HepG2 (cell line): ENCODE measurements around the gene SSBP4. TPM values are rescaled to one million over a fixed set of nuclear protein-coding genes. Genes with fewer than 3 reads are reported as not detected.

ENCODE experiments used
- CBX1 ChIP-seq: IDR thresholded peaks from one replicate; pipeline ENCODE4 v1.6.1; 2016; ENCODE audit warnings: antibody characterized with exemption, low read depth
- EED ChIP-seq: sonication (generic); formaldehyde crosslinking; IDR thresholded peaks from 2 replicates; pipeline ENCODE4 v1.5.0; 2020; ENCODE audit warnings: mild to moderate bottlenecking, missing genetic modification reagents
- HDAC6 ChIP-seq: fragments of 200-600 bp; sonication (generic); IDR thresholded peaks from 2 replicates; pipeline ENCODE4 v1.7.0; 2017; ENCODE audit warnings: mild to moderate bottlenecking, antibody characterized with exemption, low read length, low read depth
- HOXA7 ChIP-seq: sonication (generic); formaldehyde crosslinking; IDR thresholded peaks from 2 replicates; pipeline ENCODE4 v1.8.1; 2022; ENCODE audit warnings: mild to moderate bottlenecking, missing genetic modification reagents, moderate library complexity
- KMT2B ChIP-seq: IDR thresholded peaks from 2 replicates; pipeline ENCODE4 v1.6.1; 2016; ENCODE audit warnings: missing genetic modification reagents, missing compliant biosample characterization
- LCORL ChIP-seq, 2 experiments: fragments of 450-650 bp in 1 of 2; sonication (generic) in 1 of 2; formaldehyde crosslinking in 1 of 2; IDR thresholded peaks; 2 replicates each; pipeline versions ENCODE4 v1.5.0 to v1.6.1; 2017 to 2020; ENCODE audit warnings: antibody characterized with exemption in 1 of 2, missing genetic modification reagents in 1 of 2
- MAFG ChIP-seq: sonication (generic); formaldehyde crosslinking; IDR thresholded peaks from 2 replicates; pipeline ENCODE4 v1.5.1; 2020; ENCODE audit warnings: mild to moderate bottlenecking, missing genetic modification reagents
- MNT ChIP-seq: fragments of 450-650 bp; IDR thresholded peaks from 2 replicates; pipeline ENCODE4 v1.6.1; 2016
- RXRA ChIP-seq: sonication (generic); formaldehyde crosslinking; IDR thresholded peaks from 2 replicates; pipeline ENCODE4 v1.5.1; 2020; ENCODE audit warnings: missing genetic modification reagents
- SIN3B ChIP-seq: fragments of 150-350 bp; IDR thresholded peaks from 2 replicates; pipeline ENCODE4 v1.6.1; 2014; ENCODE audit warnings: low read length
- YY1 ChIP-seq: IDR thresholded peaks from 2 replicates; pipeline ENCODE4 v1.6.1; 2011; ENCODE audit warnings: low read length, low read depth, moderate library complexity, mild to moderate bottlenecking; ENCODE audit not compliant: insufficient read depth, insufficient replicate concordance
- ZNF121 ChIP-seq: sonication (generic); formaldehyde crosslinking; IDR thresholded peaks from 2 replicates; pipeline ENCODE4 v1.5.0; 2020; ENCODE audit warnings: mild to moderate bottlenecking, missing genetic modification reagents
- ZNF251 ChIP-seq: sonication (generic); formaldehyde crosslinking; IDR thresholded peaks from 2 replicates; pipeline ENCODE4 v1.9.0; 2021; ENCODE audit warnings: mild to moderate bottlenecking, missing genetic modification reagents
- ZNF350 ChIP-seq: sonication (generic); formaldehyde crosslinking; IDR thresholded peaks from 2 replicates; pipeline ENCODE4 v1.4.0; 2020; ENCODE audit warnings: mild to moderate bottlenecking, low read depth, missing genetic modification reagents, borderline replicate concordance
- ZNF407 ChIP-seq: sonication (generic); formaldehyde crosslinking; IDR thresholded peaks from one replicate; pipeline ENCODE4 v1.5.1; 2020; ENCODE audit warnings: mild to moderate bottlenecking, missing genetic modification reagents; ENCODE audit errors: not compliant biosample characterization
- ZNF737 ChIP-seq: sonication (generic); formaldehyde crosslinking; IDR thresholded peaks from 2 replicates; pipeline ENCODE4 v1.5.0; 2020; ENCODE audit warnings: missing genetic modification reagents, mild to moderate bottlenecking, borderline replicate concordance
- ZNF746 ChIP-seq: sonication (generic); formaldehyde crosslinking; IDR thresholded peaks from 2 replicates; pipeline ENCODE4 v1.8.0; 2022; ENCODE audit warnings: mild to moderate bottlenecking, missing genetic modification reagents
- ZNF790 ChIP-seq: sonication (generic); formaldehyde crosslinking; IDR thresholded peaks from 2 replicates; pipeline ENCODE4 v1.8.0; 2022; ENCODE audit warnings: missing genetic modification reagents, mild to moderate bottlenecking, borderline replicate concordance
- ZNF879 ChIP-seq: sonication (generic); formaldehyde crosslinking; IDR thresholded peaks from 2 replicates; pipeline ENCODE4 v1.8.1; 2023; ENCODE audit warnings: missing genetic modification reagents
- polyA plus RNA-seq, 8 experiments: library from polyadenylated mRNA; depleted of rRNA in 3 of 8; stranded (reverse) in 7 of 8; unstranded in 1 of 8; fragments of >200 nt; fragmentation: Illumina TruSeq in 4 of 8; extraction: Trizol in 4 of 8; gene quantifications; 2 replicates each; pipeline versions ENCODE4 v1.2.1 to v1.2.3, GENCODE V29; 2011 to 2016; ENCODE audit warnings: low read depth in 4 of 8, missing spikeins in 1 of 8, mixed read lengths in 1 of 8; ENCODE audit not compliant: insufficient read depth in 1 of 8
- total RNA-seq, 5 experiments: library from RNA; depleted of rRNA; stranded (reverse); fragments of >200 nt; fragmentation: Illumina TruSeq; extraction: Trizol; gene quantifications; 2 replicates each; pipeline ENCODE4 v1.2.3, GENCODE V29; 2016; ENCODE audit warnings: low read depth in 1 of 5
- TF ChIP-seq, protein P1 (sequence below): sonication (generic); formaldehyde crosslinking; conservative IDR thresholded peaks from 2 replicates; pipeline ENCODE4 v1.4.0; 2020; ENCODE audit warnings: missing genetic modification reagents

Gene SSBP4
- total and polyA plus RNA-seq, 2 of the 13 experiments (the other 11 are each of a cell fraction or from before 2014, with no cell fraction given) = 20.8 to 39.5 TPM

DNA sequence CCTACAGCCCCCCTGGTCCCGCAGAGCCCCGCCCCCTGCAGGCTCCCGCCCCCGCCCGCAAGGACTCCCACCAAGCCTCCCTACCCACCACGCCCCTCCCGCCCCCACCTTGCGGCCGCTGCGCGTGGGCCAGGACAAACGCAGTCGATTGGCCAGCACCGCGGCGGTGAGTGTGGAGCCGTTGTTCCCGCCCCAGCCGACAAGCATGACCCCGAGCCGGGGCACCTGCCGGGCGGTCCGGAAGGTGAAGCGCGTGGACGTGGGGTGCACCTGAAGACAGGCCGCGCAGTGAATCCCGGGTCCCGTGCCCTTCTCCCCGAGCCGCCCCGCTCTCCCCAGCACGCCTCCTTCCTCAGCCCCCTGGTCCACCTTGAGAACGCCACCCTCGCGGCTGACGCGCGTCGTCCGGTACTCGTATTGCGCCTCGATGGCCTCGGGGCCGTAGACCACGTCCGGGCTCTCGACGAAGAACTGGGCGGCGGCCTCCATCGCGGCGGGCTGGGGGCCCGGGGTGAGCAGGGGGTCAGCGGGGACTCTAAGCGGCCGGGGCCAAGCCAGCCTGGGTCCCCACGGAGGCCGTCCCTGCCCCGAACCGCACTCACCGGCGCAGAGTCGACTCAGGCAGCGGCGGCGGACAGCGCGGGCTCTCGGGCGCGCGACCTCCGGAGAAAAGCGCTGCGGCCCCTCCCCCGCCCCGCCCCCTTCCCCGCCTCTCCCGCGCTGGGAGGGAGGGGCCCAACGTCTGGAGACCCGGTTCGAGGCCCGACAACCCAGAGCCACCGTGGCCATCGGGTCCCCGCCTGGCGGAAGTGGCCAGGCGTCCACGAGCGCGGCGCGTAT, 18.5 kb downstream of the SSBP4 start, which contains the start of gene ISYNA1 (continued):
- no peak for TF ChIP-seq YY1
- no peak for TF ChIP-seq HDAC6
- no peak for TF ChIP-seq ZNF746 (CRISPR knock-in tag)
- TF ChIP-seq MNT = no peak
- TF ChIP-seq KMT2B (CRISPR knock-in tag) = no peak
- TF ChIP-seq HOXA7 (CRISPR knock-in tag) = no peak
- no peak for TF ChIP-seq ZNF251 (CRISPR knock-in tag)
- TF ChIP-seq ZNF350 (CRISPR knock-in tag) = 0 out of 2 replicates have a peak, but pooled peaks have one; percentile 3
- no peak for TF ChIP-seq ZNF737
- no peak for TF ChIP-seq SIN3B
- TF ChIP-seq MAFG (CRISPR knock-in tag) = no peak
- TF ChIP-seq ZNF121 = no peak
- no peak for TF ChIP-seq ZNF879 (CRISPR knock-in tag)
- TF ChIP-seq, protein P1, sequence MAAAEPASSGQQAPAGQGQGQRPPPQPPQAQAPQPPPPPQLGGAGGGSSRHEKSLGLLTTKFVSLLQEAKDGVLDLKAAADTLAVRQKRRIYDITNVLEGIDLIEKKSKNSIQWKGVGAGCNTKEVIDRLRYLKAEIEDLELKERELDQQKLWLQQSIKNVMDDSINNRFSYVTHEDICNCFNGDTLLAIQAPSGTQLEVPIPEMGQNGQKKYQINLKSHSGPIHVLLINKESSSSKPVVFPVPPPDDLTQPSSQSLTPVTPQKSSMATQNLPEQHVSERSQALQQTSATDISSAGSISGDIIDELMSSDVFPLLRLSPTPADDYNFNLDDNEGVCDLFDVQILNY (CRISPR knock-in tag) = no peak; the same call in 1 of the 2 replicates
- TF ChIP-seq ZNF790 (CRISPR knock-in tag) = no peak
- TF ChIP-seq CBX1 = no peak
- TF ChIP-seq ZNF407 = no peak
- 0 out of 2 replicates have a peak, but pooled peaks have one; percentile 22 for TF ChIP-seq EED (CRISPR knock-in tag)
- TF ChIP-seq LCORL (IDR thresholded peaks at IDR 0.05) = no peak
- TF ChIP-seq LCORL (CRISPR knock-in tag; IDR thresholded peaks at IDR 0.05) = no peak
- peak; percentile 52; the same call in 1 of the 2 replicates for TF ChIP-seq RXRA (CRISPR knock-in tag)
